NCI-H748 (cell line): Measurements from ENCODE around the gene CYP2W1.

Source experiments
- DNase-seq: peaks from one replicate; lab custom pipeline; 2025; ENCODE audit not compliant: unreplicated experiment; lab: John Stamatoyannopoulos, UW

Gene CYP2W1

DNA sequence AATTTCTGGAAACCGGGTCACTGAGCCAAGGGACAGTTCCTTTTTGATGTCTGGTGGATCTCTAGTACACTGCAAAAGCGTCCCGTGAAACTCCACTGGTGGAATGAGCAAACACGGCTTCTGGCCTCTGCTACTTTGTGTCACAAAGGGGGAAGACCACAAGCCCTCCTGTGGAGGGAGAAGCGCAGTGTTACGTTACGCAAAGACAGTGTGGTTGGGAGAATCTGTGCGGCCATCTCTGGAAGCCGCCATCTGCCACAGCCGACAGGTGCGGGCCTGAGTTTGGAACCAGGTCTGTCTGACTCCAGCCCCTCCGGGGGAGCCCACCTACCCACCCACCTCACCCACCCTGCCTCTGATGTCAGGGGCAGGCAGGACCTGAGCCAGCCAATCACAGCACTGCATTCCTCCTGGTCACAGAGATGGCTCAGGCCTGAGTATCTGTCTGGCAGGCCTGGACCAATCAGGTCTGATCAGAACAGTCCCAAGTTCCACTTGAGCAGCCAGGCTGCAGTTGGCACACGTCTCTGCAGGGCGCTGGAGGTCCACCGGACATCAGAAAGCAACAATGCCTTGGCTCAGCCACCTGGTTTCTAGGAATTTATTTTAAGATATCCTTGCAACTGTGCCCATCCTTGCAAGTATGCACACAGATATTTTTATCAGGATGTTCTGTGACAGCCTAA is 3.0 kb upstream of the CYP2W1 start:
- no peak for DNase-seq

DNA sequence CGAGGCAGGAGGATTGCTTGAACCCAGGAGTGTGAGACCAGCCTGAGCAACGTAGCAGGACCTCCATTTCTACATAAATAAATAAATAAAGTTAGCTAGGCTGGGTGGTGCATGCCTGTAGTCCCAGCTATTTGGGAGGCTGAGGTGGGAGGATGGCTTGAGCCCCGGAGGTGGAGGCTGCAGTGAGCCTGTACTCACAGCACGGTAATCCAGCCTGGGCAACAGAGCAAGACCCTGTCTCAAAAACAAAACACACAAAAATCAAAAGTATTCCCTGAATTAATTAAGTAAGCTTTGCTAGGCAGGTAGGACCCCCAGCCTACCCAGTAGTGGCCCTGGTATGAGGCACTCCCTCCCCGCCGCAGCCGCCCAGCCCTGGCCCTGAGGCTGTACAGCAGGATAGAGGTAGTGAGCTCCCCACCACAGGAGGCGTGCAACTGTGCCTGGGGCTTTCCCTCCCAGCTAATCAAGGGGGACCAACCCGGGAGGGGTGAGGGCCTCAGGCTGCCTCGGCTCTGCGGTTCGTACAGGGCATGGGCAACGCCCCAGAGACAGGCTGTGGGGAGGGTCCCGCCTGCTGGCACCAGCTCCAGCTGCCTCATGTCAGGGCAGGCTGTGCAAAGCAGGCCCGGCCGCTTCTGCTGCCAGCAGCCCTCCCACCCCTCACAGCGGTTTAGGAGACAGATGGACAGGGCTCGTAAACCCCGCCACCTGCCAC is 1.0 kb upstream of the CYP2W1 start:
- DNase-seq = no peak

DNA sequence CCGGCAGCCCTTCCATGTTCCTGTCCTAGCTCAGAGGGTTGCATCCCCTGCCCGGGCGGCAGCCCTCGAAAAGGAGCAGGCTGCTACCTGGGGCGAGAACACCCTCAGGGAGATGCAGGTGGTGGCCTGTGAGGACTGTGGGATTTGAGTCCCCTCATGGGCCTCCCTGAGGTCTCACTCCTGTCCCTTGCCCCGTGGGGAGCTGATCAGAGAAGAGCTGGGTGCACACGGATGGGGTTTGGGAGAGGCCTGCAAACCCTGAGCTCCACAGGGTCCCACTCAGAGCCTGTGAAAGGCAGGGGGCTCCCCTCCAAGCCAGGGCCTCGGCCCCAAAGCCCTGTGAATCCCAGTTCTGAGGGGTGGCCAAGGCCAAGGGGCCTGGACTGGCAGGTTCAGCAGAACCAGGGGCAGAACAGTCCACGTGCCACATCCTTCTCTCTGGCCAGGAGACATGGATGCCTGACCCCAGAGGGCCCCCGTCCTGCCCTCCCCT is 424 bp upstream of the CYP2W1 start:
- DNase-seq = no peak

DNA sequence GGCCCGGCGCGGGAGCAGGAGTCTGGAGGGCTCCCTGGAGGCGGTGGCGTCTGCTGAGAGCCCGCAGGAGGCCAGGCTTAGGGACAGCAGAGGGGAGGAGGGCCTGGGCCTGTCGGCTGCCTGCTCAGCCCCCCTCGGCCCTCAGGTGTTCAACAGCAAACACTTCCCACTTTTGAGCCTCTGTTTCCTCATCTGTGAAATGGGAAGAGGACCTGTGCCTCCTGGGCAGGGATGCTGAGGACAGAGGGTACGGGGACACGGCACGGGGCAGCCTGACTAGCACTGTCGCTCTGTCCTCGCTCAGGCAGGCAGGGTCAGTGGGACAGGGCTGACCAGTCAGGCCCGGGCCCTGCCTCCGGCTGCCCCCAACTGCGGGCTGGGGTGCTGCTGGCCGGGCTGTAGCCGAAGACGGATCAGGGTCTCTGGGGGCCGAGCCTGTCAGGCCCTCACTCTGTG is 663 bp downstream of the CYP2W1 start:
- DNase-seq = no peak

DNA sequence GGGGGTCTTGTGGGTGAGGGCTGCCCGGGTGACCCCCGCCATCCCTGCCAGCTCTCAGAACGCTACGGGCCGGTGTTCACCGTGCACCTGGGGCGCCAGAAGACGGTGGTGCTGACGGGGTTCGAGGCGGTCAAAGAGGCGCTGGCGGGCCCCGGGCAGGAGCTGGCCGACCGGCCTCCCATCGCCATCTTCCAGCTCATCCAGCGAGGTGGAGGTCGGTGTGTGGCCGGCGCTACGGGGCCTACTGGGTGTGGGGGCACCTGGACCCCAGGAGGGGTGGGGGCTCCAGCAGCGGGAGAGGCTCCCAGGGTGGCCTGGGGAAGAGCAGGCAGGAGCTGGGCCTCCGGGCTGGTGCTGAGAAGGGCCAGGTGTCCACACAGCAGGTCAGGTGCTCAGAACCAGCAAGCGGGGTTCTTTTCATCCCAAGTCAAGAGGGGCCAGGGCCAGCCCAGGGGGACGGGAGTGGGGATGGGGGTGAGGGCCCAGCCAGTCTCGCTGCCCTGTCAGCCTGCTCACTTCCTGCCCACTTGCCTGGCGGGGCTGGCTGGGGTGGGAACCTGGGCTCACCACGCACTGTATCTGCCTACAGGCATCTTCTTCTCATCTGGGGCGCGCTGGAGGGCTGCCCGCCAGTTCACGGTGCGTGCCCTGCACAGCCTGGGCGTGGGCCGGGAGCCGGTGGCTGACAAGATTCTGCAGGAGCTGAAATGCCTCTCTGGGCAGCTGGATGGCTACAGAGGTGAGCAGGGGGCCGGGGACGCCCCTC is 1.6 kb downstream of the CYP2W1 start:
- DNase-seq = no peak

DNA sequence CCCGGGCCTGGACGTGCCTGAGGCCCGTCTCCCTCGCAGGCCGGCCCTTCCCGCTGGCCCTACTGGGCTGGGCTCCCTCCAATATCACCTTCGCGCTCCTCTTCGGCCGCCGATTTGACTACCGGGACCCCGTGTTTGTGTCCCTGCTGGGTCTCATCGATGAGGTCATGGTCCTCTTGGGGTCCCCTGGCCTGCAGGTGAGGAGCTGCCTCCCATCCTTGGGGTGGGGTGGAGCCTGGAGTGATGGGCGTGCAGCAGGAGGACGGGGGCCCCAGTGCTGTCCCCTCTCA is 2.1 kb downstream of the CYP2W1 start:
- DNase-seq = no peak

DNA sequence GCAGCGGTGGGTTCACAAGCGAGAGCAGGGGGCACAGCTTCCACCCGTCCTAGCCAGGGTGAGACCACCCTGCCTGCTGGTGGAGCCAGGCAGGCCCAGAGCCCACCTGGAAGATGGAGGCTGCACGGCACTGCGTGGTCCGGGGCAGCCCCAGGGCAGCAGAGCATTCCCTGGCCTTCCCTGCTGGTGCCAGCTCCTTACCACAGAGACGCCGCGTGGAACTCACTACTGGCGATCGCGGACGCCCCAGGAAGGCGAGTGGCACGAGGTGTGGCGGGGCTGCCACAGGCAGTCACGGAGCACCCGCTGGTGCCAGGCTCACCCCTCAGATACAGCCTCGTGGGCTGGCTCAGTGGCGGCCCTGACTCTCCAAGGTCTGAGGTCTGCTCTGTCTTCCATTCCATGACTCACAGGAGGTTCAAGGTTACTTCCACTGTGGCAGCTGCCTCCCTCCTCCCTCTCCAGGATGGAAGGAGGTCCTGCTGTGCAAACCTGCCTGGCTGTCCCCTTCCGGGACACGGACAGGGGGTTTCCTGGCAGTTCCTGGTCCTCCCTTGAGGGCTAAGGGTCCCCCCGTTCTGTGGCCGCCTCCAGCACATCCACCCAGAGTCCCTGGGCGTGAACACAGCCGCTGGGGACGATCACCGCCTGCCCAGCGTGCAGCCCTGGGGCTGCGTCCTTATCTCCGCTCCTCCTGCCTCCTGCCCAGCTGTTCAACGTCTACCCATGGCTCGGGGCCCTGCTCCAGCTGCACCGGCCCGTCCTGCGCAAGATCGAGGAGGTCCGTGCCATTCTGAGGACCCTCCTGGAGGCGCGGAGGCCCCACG is 3.1 kb downstream of the CYP2W1 start:
- no peak for DNase-seq

DNA sequence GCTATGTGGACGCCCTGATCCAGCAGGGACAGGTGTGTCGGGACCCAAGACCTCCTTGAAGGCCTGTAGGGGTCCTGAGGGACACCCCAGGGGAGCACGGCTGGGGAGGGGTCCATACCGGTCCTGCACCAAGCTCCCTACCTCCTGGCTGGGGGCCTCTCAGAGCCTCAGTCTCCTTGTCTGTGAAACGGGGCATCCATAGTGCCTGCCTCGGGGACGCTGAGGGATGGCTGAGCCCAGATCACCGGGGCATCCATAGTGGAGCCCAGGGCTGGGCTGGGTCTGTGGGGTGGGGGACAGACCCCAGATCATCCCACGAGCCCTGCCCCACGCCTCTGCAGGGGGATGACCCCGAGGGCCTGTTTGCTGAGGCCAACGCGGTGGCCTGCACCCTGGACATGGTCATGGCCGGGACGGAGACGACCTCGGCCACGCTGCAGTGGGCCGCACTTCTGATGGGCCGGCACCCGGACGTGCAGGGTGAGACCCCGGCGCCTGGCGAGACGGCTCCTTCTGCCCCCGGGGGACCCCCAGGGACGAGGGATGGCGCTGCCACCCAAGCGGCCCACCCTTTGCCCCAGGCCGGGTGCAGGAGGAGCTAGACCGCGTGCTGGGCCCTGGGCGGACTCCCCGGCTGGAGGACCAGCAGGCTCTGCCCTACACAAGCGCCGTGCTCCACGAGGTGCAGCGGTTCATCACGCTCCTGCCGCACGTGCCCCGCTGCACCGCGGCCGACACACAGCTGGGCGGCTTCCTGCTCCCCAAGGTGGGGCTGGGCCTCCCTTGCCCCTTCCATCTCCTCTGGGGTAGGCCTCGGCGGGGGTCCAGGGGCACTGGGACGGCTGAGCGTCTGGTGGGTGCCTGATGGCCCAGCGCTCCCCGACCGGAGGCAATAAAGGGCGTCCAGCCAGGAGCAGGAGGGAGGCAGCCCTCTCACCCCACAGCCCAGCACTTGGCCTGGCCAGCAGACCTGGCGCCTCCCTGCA is 4.1 kb downstream of the CYP2W1 start:
- no peak for DNase-seq

DNA sequence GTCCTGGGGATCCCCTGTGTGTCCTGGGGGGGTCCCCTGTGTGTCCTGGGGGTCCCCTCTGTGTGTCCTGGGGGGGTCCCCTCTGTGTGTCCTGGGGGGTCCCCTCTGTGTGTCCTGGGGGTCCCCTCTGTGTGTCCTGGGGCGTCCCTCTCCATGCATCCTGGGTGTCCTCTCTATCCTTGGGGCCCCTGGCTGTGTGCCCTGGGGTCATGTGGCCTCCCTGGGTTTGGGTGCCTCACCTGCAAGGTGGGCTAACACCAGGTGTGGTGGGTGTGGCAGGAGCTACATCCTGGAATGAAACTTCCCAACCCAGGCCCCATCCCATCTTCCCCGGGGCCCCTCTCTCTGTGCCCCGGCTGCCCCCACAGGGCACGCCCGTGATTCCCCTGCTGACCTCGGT is 4.9 kb downstream of the CYP2W1 start:
- DNase-seq = no peak

DNA sequence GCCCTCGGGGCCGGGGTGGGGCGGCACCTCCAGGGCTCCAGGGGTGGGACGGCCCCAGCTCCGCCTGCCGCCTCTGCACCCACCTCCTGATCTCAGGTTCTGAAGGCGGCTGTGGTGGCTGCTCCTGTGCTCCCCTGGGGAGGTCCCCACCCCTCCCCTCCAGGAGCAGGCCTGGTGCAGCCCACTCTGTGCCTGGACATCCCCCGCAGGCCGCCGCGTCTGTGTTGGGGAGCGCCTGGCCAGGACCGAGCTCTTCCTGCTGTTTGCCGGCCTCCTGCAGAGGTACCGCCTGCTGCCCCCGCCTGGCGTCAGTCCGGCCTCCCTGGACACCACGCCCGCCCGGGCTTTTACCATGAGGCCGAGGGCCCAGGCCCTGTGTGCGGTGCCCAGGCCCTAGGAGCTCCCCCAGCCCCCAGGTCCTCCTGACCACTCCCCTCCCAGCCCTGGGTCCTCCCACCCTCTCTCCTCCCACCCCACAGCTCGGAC is 5.5 kb downstream of the CYP2W1 start:
- no peak for DNase-seq

DNA sequence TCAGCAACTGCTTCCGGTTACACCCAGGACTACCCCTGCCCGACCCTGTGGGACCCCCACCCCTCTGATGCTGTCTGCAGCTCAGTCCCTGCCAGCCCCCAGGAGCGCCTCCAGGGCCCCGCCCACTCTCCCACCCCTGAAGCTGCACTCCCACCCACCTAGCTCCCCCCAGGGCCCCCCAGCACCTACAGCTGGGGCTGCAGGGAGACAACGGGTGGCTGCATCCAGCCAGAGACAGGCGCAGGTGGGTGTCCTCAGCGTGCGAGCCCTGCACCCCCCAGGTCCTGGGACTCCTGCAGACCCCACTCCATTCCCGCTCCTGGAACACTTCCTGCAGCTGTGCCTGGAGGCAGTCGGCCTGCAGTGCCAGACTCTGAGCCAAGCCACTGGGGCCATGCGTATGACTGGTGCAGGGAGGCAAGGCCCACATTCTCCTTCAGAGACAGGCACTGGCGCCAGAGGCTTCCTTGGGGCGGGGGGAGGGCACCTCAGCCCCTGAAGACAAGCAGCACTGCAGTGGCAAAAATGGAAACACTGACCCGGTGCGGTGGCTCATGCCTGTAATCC is 6.1 kb downstream of the CYP2W1 start:
- DNase-seq = no peak

DNA sequence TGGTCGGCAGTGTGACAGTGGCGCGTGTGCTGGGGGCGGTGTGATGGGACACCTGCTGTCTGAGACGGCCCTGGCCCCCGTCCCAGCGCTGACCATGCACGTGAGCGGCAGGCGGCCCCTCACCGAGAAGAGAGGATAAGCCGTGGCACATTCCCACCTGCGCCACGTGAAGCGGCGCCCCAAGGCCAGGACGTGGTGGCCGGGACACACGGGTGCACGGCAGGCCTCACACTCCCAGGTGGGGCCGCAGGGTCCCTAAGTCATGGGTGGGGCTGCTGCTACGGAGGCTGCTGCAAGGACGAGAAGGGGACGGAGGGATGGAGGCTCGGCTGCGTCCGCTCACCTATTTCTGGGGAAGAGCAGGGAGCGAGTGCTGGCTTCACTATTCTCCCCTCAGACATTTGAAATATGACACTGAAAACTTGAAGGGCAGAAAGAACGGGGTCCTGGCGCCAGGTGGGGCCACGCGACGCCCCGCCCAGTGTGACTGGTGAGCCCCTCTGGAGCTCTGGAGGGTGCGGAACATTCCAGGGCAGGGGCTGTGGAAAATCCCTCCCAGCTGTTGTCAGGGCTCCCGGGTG is 7.5 kb downstream of the CYP2W1 start:
- DNase-seq = no peak

DNA sequence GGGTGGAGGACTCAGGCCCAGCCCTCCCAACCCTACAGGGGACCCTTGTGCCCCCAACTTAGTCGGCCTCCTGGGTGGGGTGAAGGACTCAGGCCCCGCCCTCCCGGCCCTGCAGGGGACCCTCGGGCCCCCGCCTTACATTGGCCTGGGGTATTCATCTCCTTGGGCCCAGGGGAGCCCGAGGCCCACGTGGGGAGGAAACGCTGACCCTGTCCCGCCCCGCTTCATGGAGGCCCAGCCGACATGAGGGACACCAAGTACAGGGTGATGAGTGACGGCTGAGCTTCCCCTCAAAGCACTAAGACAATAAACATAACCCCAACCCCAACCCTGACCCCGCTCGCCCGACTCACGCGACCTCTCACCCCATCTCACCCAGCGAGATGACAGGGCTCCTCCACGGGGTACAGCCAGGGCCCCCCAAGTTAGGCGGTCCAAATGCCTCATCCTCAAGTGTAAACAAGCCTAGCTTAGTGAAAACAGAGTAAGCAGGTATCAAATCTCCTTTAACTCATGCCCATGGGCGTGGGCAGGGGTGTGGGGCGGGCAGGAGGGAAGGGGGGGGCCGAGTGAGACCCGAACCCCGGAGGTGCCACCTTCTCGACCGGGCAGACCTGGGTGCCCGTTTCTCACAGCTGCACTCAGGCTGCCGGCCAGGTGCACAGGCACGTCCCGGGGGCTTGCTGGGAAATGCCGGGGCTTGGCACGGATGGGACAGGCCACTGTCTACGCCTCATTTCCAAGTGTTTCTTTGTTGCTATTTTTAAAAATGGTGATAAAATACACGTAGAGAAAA is 8.2 kb downstream of the CYP2W1 start:
- DNase-seq = no peak

DNA sequence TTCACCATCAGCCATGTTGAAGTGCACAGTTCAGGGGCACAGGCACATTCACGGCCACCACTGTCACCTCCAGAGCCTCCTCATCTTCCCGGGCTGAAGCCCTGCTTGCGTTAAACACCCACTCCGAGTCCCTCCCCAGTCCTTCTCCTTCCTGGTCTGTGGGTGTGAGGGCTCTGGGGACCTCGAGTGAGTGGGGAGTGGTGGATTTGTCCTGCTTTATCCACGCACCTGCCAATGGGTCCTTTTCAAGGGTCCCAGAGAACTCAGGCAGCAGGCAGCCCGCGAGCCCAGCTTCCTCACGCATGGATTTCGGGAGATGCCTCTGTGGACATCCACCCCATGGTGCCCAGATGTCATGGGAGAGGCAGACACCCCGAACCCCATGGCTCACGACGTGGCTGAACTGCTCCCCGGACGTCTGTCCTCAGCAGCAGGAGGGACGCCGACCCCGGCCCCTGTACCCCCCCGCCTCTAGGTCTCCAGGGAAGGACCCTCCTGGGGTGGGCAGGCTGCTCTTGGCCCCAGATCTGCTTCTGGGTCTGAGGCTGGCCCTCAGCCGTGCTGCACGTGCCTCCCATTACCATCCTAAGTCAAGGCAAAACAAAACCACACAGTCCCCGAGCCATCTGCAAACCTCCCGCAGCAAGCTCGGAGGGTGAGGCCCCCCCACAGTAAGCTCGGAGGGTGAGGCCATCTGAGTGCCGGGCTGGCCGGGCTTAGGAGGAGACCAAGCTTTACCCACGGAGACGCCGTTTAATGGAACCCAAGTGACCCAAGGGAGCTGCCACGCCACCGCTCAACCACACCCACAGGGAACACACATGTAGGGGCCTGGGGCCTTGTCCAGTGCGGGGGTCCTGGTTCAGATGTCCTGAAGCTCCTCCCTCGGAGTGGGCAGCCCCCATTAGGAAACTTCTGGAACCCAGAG is 9.0 kb downstream of the CYP2W1 start:
- DNase-seq = no peak

DNA sequence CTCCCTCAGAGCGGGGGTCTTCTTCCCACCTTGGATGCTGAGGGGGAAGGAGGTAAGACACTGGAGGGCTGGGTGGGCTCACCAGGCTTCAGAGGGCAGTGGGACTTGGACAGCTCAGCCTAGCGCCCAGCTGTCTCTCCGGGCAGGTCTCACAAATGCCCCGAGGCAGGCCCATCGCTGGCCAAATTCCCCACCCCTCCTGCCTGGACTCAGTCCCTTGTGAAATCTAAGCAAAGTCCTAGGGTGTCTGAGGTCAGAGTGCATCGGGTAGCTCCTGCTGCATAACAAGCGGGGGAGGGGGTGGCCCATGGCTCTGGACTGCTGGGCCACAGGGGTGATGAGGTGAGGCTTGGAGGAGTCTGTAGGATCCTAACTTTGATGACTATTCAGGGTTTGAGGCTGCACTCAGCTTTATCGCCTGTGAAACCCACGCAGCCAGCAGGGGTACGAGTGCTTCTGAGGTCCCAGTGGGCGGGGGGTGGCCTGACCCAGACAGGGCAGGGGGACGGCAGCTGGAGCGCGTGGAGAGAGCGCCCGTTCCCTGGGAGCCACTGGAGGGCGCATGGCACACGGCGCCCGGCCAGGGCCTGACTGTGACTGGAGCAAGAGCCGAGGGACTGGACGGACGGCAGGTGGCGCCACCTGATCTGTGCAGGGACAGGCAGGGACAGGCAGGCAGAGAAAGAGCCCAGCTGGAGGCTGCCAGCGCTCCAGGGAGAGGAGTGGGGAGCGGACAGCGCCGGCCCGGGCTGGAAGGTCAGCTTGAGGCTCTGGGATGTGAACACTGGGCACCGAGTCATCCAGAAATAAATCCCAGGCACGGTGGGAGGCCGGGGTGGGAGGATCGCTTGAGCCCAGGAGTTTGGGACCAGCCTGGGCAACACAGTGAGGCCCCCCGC is 10.0 kb downstream of the CYP2W1 start:
- peak; percentile 92 for DNase-seq

DNA sequence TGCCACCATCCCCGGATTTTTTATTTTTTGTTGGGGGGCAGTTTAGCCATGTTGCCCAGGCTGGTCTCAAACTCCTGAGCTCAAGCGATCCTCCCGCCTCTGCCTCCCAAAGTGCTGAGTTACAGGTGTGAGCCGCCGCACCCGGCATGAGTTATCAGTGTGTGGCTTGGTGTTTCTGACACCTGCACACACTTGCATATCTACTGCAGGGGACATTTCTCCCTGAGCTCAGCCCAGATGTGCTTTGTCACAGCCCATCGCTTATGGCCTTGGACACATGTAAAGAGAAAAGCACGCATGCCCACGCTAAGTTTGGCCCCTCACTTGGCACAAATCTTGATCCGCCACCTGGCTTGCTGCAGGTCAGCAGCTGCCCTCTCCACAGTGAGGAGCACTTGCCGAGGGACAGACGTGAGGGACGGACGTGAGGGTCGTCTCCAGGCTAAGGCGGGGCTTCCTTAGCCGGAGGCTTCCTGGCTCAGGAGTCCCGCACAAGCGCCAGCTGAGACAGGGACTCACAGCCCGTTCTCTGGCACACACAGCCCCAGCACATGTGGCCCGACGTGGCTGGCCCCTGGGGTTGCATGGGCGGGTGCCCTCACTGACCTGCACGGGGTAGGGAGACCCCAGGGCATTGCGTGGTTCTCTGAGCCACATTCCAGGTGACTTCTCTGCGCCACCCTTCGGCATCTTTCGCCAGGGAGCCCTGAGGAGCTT is 11.8 kb downstream of the CYP2W1 start:
- no peak for DNase-seq
